Measurements from ENCODE around the gene AFF3. TPM values are rescaled to one million over a fixed set of nuclear protein-coding genes. Genes with fewer than 3 reads are reported as not detected.

Gene AFF3
- total RNA-seq, 6 experiments from 2014 or later = 0.80 to 8.2 (median 6.8) TPM

- Mint-ChIP-seq H3K27me3 (ENCODE audit: insufficient read depth) (peaks cover 12% of the 10 kb centered on the region), H3K9me3 (no peaks in the 10 kb centered on the region), H3K27ac (no peak overlapping the region), H3K4me1 (ENCODE audit: low read depth) (no peaks in the 10 kb centered on the region), H3K36me3 (ENCODE audit: low read depth) (no peaks in the 10 kb centered on the region), H3K4me3 (no peak overlapping the region)
- no peak for TF ChIP-seq CTCF (IDR thresholded peaks at IDR 0.05)
- DNase-seq = no peak
Observed at GRCh38 chr2:99911736-99912135, 230.7 kb downstream of the AFF3 start.

- DNase-seq = no peak
- Mint-ChIP-seq H3K4me3 (no peak overlapping the region), H3K27ac (no peak overlapping the region)
Observed at GRCh38 chr2:99910902-99911301, 231.5 kb downstream of the AFF3 start.

GRCh38 chr2:99905636-99906035 is 236.8 kb downstream of the AFF3 start:
- DNase-seq = no peak
- H3K27ac Mint-ChIP-seq = no peak overlapping the region
- no peaks in the 10 kb centered on the region for H3K9me3 Mint-ChIP-seq

More at GRCh38 chr2:99910902-99911301, 231.5 kb downstream of the AFF3 start:
- TF ChIP-seq CTCF (IDR thresholded peaks at IDR 0.05) = no peak
- Mint-ChIP-seq H3K27me3 (ENCODE audit: insufficient read depth) (peaks cover 6% of the 10 kb centered on the region), H3K36me3 (ENCODE audit: low read depth) (no peaks in the 10 kb centered on the region), H3K4me1 (ENCODE audit: low read depth) (no peaks in the 10 kb centered on the region), H3K9me3 (no peaks in the 10 kb centered on the region)

GRCh38 chr2:99905025-99905424 is 237.4 kb downstream of the AFF3 start:
- Mint-ChIP-seq H3K9me3 (no peaks in the 10 kb centered on the region), H3K4me1 (ENCODE audit: low read depth) (no peaks in the 10 kb centered on the region), H3K27ac (no peak overlapping the region), H3K36me3 (ENCODE audit: low read depth) (no peaks in the 10 kb centered on the region), H3K4me3 (no peak overlapping the region), H3K27me3 (ENCODE audit: insufficient read depth) (peaks cover 9% of the 10 kb centered on the region; the same call in 1 of the 2 replicates)
- TF ChIP-seq CTCF (IDR thresholded peaks at IDR 0.05) = no peak
- no peak for DNase-seq

More at GRCh38 chr2:99905636-99906035, 236.8 kb downstream of the AFF3 start:
- Mint-ChIP-seq H3K4me3 (no peak overlapping the region), H3K36me3 (ENCODE audit: low read depth) (no peaks in the 10 kb centered on the region), H3K27me3 (ENCODE audit: insufficient read depth) (peaks cover 6% of the 10 kb centered on the region; the same call in 1 of the 2 replicates), H3K4me1 (ENCODE audit: low read depth) (no peaks in the 10 kb centered on the region)
- TF ChIP-seq CTCF (IDR thresholded peaks at IDR 0.05) = no peak

GRCh38 chr2:99903981-99904380 is 238.4 kb downstream of the AFF3 start:
- Mint-ChIP-seq H3K4me1 (ENCODE audit: low read depth) (no peaks in the 10 kb centered on the region), H3K27ac (no peak overlapping the region), H3K27me3 (ENCODE audit: insufficient read depth) (peaks cover 9% of the 10 kb centered on the region; the same call in 1 of the 2 replicates)

More at GRCh38 chr2:99903981-99904380, 238.4 kb downstream of the AFF3 start:
- Mint-ChIP-seq H3K36me3 (ENCODE audit: low read depth) (no peaks in the 10 kb centered on the region), H3K4me3 (no peak overlapping the region), H3K9me3 (no peaks in the 10 kb centered on the region)
- DNase-seq = no peak
- no peak for TF ChIP-seq CTCF (IDR thresholded peaks at IDR 0.05)

All from HFFc6 (cell line).